Gastrocnemius medialis (tissue), 4 donors: Measurements from ENCODE around the gene AJM1. TPM values are rescaled to one million over a fixed set of nuclear protein-coding genes. Genes with fewer than 3 reads are reported as not detected.

Source experiments
- ATAC-seq, 2 donors: fragments of 150-250 bp; one replicate each; pipeline ENCODE4 v1.9.1; 2016
- DNase-seq, 2 donors: peaks; one replicate each; pipeline ENCODE4 v3.0.0-alpha.2; 2019
- H3K27ac ChIP-seq, 4 donors: fragments of 200-600 bp; sonication (generic); 1 replicate in 1 of 4; 2 replicates in 3 of 4; pipeline ENCODE4 v1.5.1; 2016 to 2018; ENCODE audit warnings: mild to moderate bottlenecking in 2 of 4, moderate library complexity in 1 of 4
- H3K27me3 ChIP-seq, 3 donors: fragments of 200-600 bp; sonication (generic) in 2 of 3; 1 replicate in 1 of 3; 2 replicates in 2 of 3; pipeline versions ENCODE4 v1.5.1 to v1.6.0; 2016 to 2019; ENCODE audit warnings: mild to moderate bottlenecking in 1 of 3, moderate library complexity in 1 of 3
- H3K36me3 ChIP-seq, 2 donors: fragments of 200-600 bp; sonication (generic) in 1 of 2; one replicate each; pipeline ENCODE4 v1.5.1; 2017 to 2018
- H3K4me1 ChIP-seq, 2 donors: fragments of 200-600 bp; sonication (generic) in 1 of 2; one replicate each; pipeline ENCODE4 v1.5.1; 2016 to 2017; ENCODE audit warnings: mild to moderate bottlenecking in 2 of 2
- H3K4me3 ChIP-seq, 4 donors: fragments of 200-600 bp; sonication (generic) in 3 of 4; 1 replicate in 1 of 4; 2 replicates in 3 of 4; pipeline ENCODE4 v1.5.1; 2016 to 2019; ENCODE audit warnings: mild to moderate bottlenecking in 2 of 4
- H3K9me3 ChIP-seq, 3 donors: fragments of 200-600 bp; sonication (generic) in 2 of 3; 1 replicate in 1 of 3; 2 replicates in 2 of 3; pipeline ENCODE4 v1.5.1; 2016 to 2019
- CTCF ChIP-seq, 5 experiments: fragments of 450-650 bp in 3 of 5; fragments of 200-600 bp in 2 of 5; sonication (generic) in 2 of 5; IDR thresholded peaks in 4 of 5; conservative IDR thresholded peaks in 1 of 5; 1 replicate in 4 of 5; 2 replicates in 1 of 5; pipeline ENCODE4 v1.5.1; 2016 to 2019; ENCODE audit warnings: antibody characterized with exemption in 5 of 5, mild to moderate bottlenecking in 3 of 5, moderate library complexity in 3 of 5
- POLR2A ChIP-seq, 2 donors: fragments of 450-650 bp; IDR thresholded peaks; one replicate each; pipeline ENCODE4 v1.6.1; 2017; ENCODE audit warnings: antibody characterized with exemption in 2 of 2, mild to moderate bottlenecking in 2 of 2, moderate library complexity in 2 of 2
- in situ Hi-C, 4 donors: fragments of 200-750 bp; cut with MboI; loops; one replicate each; pipeline versions ENCODE4 v1.15.0 to v1.8.0; 2017; ENCODE audit warnings: low sequenced_read_pairs in 4 of 4
- intact Hi-C: fragments of 100-400 bp; cut with DNase I; formaldehyde crosslinking; loops from one replicate; pipeline ENCODE4 v1.15.1; 2023; ENCODE audit warnings: low total_unique reads
- total RNA-seq, 4 donors: library from RNA; depleted of rRNA; stranded (reverse); fragments of >200 nt; gene quantifications; one replicate each; pipeline versions ENCODE4 v1.1.0 to v1.2.3, GENCODE V29; 2016

The AJM1 gene
- total RNA-seq, 4 donors from 2014 or later, result 1.3 to 2.1 (median 1.6) TPM

GRCh38 chr9:136814725-136815421, 27.4 kb upstream of the AJM1 start:
- no peak overlapping the region for H3K27ac ChIP-seq
- H3K27me3 ChIP-seq, result no peaks in the 10 kb centered on the region
- intact Hi-C loops, result no loop called here
- TF ChIP-seq CTCF (IDR thresholded peaks at IDR 0.05 in 4 of 5, conservative IDR thresholded peaks at IDR 0.05 in 1 of 5), result no peak
- no peak for TF ChIP-seq POLR2A (IDR thresholded peaks at IDR 0.05)
- no peak overlapping the region for H3K4me3 ChIP-seq
- ATAC-seq, result no peak
- in situ Hi-C loops, result no loop called here
- no peak for DNase-seq
- H3K4me1 ChIP-seq, result peaks cover 9% of the 10 kb centered on the region in 2 donors
- peaks cover 0 to 6% of the 10 kb centered on the region in 2 donors for H3K36me3 ChIP-seq
- H3K9me3 ChIP-seq, result no peaks in the 10 kb centered on the region

GRCh38 chr9:136815422-136815782, 26.9 kb upstream of the AJM1 start:
- Histone ChIP-seq H3K27ac (no peak overlapping the region), H3K4me3 (no peak overlapping the region), H3K4me1 (peaks cover 4% of the 10 kb centered on the region in 2 donors), H3K9me3 (no peaks in the 10 kb centered on the region), H3K27me3 (no peaks in the 10 kb centered on the region), H3K36me3 (peaks cover 0 to 6% of the 10 kb centered on the region in 2 donors)
- DNase-seq (no peak), ATAC-seq (no peak)
- intact Hi-C loops (no loop called here), in situ Hi-C loops (no loop called here)
- TF ChIP-seq CTCF (IDR thresholded peaks at IDR 0.05 in 4 of 5, conservative IDR thresholded peaks at IDR 0.05 in 1 of 5), result no peak
- TF ChIP-seq POLR2A (IDR thresholded peaks at IDR 0.05), result no peak

- intact Hi-C loops (no loop called here), in situ Hi-C loops (no loop called here)
- no peak overlapping the region for H3K27ac ChIP-seq
- H3K36me3 ChIP-seq, result peaks cover 3 to 12% of the 10 kb centered on the region in 2 donors
- no peaks in the 10 kb centered on the region for H3K9me3 ChIP-seq
- no peaks in the 10 kb centered on the region for H3K4me1 ChIP-seq
- ATAC-seq, result no peak
- no peak for TF ChIP-seq POLR2A (IDR thresholded peaks at IDR 0.05)
- no peak for TF ChIP-seq CTCF (IDR thresholded peaks at IDR 0.05 in 4 of 5, conservative IDR thresholded peaks at IDR 0.05 in 1 of 5)
- DNase-seq, result no peak
- H3K27me3 ChIP-seq, result no peaks in the 10 kb centered on the region
- peak overlapping the region in 1 of 4 donors; percentile 13 for H3K4me3 ChIP-seq
Measured at GRCh38 chr9:136820971-136821825, 21.1 kb upstream of the AJM1 start.

GRCh38 chr9:136821826-136822544, 20.3 kb upstream of the AJM1 start:
- Histone ChIP-seq H3K4me3 (no peak overlapping the region), H3K27me3 (no peaks in the 10 kb centered on the region), H3K4me1 (no peaks in the 10 kb centered on the region), H3K36me3 (peaks cover 3 to 20% of the 10 kb centered on the region in 2 donors), H3K27ac (no peak overlapping the region), H3K9me3 (no peaks in the 10 kb centered on the region)
- ATAC-seq, result no peak
- intact Hi-C loops (no loop called here), in situ Hi-C loops (no loop called here)
- no peak for DNase-seq
- no peak for TF ChIP-seq CTCF (IDR thresholded peaks at IDR 0.05 in 4 of 5, conservative IDR thresholded peaks at IDR 0.05 in 1 of 5)
